HEK293 (cell line): ENCODE data around the gene GABRG1.

Experiments used
- CTCF ChIA-PET: fragments of 350-600 bp; formaldehyde crosslinking; extraction: SDS; loops from one replicate; lab custom pipeline; 2021; ENCODE audit warnings: antibody characterized with exemption; lab: Yijun Ruan, JAX
- POLR2A ChIA-PET: fragments of 300-600 bp; formaldehyde crosslinking; extraction: SDS; loops from one replicate; lab custom pipeline; 2020; ENCODE audit warnings: antibody characterized with exemption, inconsistent platforms; lab: Yijun Ruan, JAX
- H3K27ac ChIP-seq: fragments of 200-500 bp; sonication (Bioruptor generic); 2 replicates; pipeline ENCODE4 v1.5.1; 2014; ENCODE audit warnings: low read depth, low read length, control low read depth, inconsistent platforms; ENCODE audit errors: extremely low read depth
- H3K36me3 ChIP-seq, 2 experiments: fragments of 200-500 bp in 1 of 2; sonication (Bioruptor generic) in 1 of 2; 1 replicate in 1 of 2; 2 replicates in 1 of 2; pipeline ENCODE4 v1.5.1; 2014 to 2017; ENCODE audit warnings: inconsistent platforms in 2 of 2, low read length in 2 of 2; ENCODE audit not compliant: control insufficient read depth in 2 of 2, insufficient read depth in 1 of 2
- H3K4me1 ChIP-seq: fragments of 200-500 bp; sonication (Bioruptor generic); 2 replicates; pipeline ENCODE4 v1.5.1; 2014; ENCODE audit warnings: mild to moderate bottlenecking, low read length, inconsistent platforms; ENCODE audit not compliant: control insufficient read depth, insufficient read depth
- H3K4me3 ChIP-seq: 2 replicates; pipeline ENCODE4 v1.5.1; 2011; ENCODE audit warnings: low read depth, mild to moderate bottlenecking, control low read depth, low read length, moderate library complexity
- H3K9me3 ChIP-seq: fragments of 200-500 bp; sonication (Bioruptor generic); 2 replicates; pipeline ENCODE4 v1.5.1; 2014; ENCODE audit warnings: low read depth, low read length, inconsistent platforms; ENCODE audit not compliant: control insufficient read depth, insufficient read depth
- ELK4 ChIP-seq: IDR thresholded peaks from 2 replicates; pipeline ENCODE4 v1.6.1; 2011; ENCODE audit warnings: mild to moderate bottlenecking, low read depth, low read length, borderline replicate concordance
- SALL2 ChIP-seq: fragments of 450-650 bp; formaldehyde crosslinking; IDR thresholded peaks from 2 replicates; pipeline ENCODE4 v1.5.0; 2017; ENCODE audit warnings: missing biosample characterization, mild to moderate bottlenecking, missing genetic modification characterization, borderline replicate concordance
- ZBTB26 ChIP-seq: fragments of 450-650 bp; formaldehyde crosslinking; optimal IDR thresholded peaks from 2 replicates; pipeline ENCODE3; 2016; ENCODE audit warnings: missing biosample characterization, mild to moderate bottlenecking, missing genetic modification characterization
- ZBTB48 ChIP-seq: fragments of 450-650 bp; formaldehyde crosslinking; IDR thresholded peaks from 2 replicates; pipeline ENCODE4 v1.5.1; 2016; ENCODE audit warnings: missing biosample characterization, missing genetic modification characterization
- ZIC2 ChIP-seq: fragments of 450-650 bp; formaldehyde crosslinking; IDR thresholded peaks from 2 replicates; pipeline ENCODE4 v1.5.1; 2016; ENCODE audit warnings: missing biosample characterization, missing genetic modification characterization
- ZNF133 ChIP-seq: fragments of 450-650 bp; formaldehyde crosslinking; IDR thresholded peaks from 2 replicates; pipeline ENCODE4 v1.5.1; 2016; ENCODE audit warnings: missing biosample characterization, missing genetic modification characterization
- ZNF280D ChIP-seq: fragments of 450-650 bp; formaldehyde crosslinking; IDR thresholded peaks from 2 replicates; pipeline ENCODE4 v1.5.1; 2016; ENCODE audit warnings: missing biosample characterization, missing genetic modification characterization
- ZNF341 ChIP-seq: fragments of 450-650 bp; formaldehyde crosslinking; IDR thresholded peaks from 2 replicates; pipeline ENCODE4; 2016; ENCODE audit warnings: low read depth, missing biosample characterization, missing genetic modification characterization
- ZNF350 ChIP-seq: fragments of 450-650 bp; formaldehyde crosslinking; IDR thresholded peaks from 2 replicates; pipeline ENCODE4 v1.5.0; 2017; ENCODE audit warnings: missing biosample characterization, mild to moderate bottlenecking, missing genetic modification characterization
- ZNF37A ChIP-seq: fragments of 450-650 bp; IDR thresholded peaks from 2 replicates; pipeline ENCODE4 v1.5.1; 2018; ENCODE audit warnings: missing biosample characterization, missing genetic modification characterization
- ZNF623 ChIP-seq: fragments of 450-650 bp; formaldehyde crosslinking; IDR thresholded peaks from 2 replicates; pipeline ENCODE4 v1.5.1; 2016; ENCODE audit warnings: missing biosample characterization, missing genetic modification characterization
- ZNF701 ChIP-seq: fragments of 450-650 bp; formaldehyde crosslinking; IDR thresholded peaks from 2 replicates; pipeline ENCODE4 v1.5.1; 2016; ENCODE audit warnings: missing biosample characterization, missing genetic modification characterization
- ZNF707 ChIP-seq: fragments of 450-650 bp; formaldehyde crosslinking; IDR thresholded peaks from 2 replicates; pipeline ENCODE4 v1.5.1; 2016; ENCODE audit warnings: missing biosample characterization, missing genetic modification characterization
- ZNF777 ChIP-seq: fragments of 450-650 bp; formaldehyde crosslinking; IDR thresholded peaks from 2 replicates; pipeline ENCODE4 v1.5.1; 2017; ENCODE audit warnings: missing biosample characterization, missing genetic modification characterization, borderline replicate concordance
- TF ChIP-seq, protein P1 (sequence below): fragments of 450-650 bp; formaldehyde crosslinking; IDR thresholded peaks from 2 replicates; pipeline ENCODE4 v1.5.1; 2016; ENCODE audit warnings: missing biosample characterization, missing genetic modification characterization
- TF ChIP-seq, protein P2 (sequence below): fragments of 450-650 bp; formaldehyde crosslinking; IDR thresholded peaks from 2 replicates; pipeline ENCODE4 v1.5.1; 2016; ENCODE audit warnings: missing biosample characterization, missing genetic modification characterization
- TF ChIP-seq, protein P3 (sequence below): fragments of 450-650 bp; formaldehyde crosslinking; conservative IDR thresholded peaks from 2 replicates; pipeline ENCODE4 v1.5.1; 2016; ENCODE audit warnings: low read depth, missing biosample characterization, missing genetic modification characterization

Gene GABRG1

DNA sequence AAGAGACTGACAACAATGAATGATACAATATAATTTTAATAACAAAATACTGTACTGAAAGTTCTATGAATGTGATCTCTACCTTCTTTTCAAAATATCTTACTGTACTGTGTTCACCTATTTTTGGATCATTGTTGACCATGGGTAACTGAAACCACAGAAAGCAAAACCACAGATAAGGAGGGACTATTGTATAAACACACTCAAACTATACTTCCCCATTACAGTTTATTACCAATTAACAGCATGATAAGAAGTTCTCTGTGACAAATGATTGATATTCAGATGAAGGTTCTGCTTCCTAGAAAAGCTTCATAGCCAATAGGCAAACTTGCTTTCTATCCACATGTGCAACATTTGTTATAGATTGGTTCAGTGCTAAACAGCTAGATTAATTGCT is 50.1 kb downstream of the GABRG1 start (continued):
- TF ChIP-seq ZNF133 (tag by site-specific recombination) (no peak), ZBTB48 (tag by site-specific recombination) (no peak), ZNF37A (tag by site-specific recombination) (no peak), ZNF701 (no peak)
- TF ChIP-seq, protein P1, sequence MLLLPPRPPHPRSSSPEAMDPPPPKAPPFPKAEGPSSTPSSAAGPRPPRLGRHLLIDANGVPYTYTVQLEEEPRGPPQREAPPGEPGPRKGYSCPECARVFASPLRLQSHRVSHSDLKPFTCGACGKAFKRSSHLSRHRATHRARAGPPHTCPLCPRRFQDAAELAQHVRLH: no peak
- TF ChIP-seq, all 188 proteins: peak for 0

DNA sequence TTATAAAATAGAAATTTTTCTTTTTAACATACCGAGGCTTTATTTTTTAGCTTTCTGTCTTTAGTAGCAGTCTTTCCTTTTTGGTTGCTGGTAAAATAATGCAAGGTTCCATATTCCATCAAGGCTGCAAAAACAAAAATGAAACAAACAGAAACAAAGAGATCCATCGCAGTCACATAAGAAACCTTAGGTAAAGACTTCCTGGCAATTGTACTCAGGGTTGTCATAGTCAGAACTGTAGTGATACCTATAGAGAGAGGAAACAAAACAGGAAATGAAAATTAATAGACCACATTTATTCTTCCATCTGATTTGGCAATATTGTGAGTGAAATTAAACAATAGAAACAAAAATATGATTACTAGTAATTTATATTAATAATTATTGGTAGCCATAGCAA is 72.5 kb downstream of the GABRG1 start:
- no peaks in the 10 kb centered on the region for H3K4me1 ChIP-seq
- CTCF ChIA-PET: no interaction called here
- no peaks in the 10 kb centered on the region for H3K36me3 ChIP-seq
- H3K4me3 ChIP-seq: no peak overlapping the region
- no peak overlapping the region for H3K27ac ChIP-seq
- POLR2A ChIA-PET: no interaction called here
- TF ChIP-seq ZIC2: no peak
- TF ChIP-seq ZNF280D (tag by site-specific recombination): no peak
- TF ChIP-seq ZNF707 (tag by site-specific recombination): no peak
- no peak for TF ChIP-seq ELK4
- TF ChIP-seq ZNF350: no peak
- TF ChIP-seq, protein P2, sequence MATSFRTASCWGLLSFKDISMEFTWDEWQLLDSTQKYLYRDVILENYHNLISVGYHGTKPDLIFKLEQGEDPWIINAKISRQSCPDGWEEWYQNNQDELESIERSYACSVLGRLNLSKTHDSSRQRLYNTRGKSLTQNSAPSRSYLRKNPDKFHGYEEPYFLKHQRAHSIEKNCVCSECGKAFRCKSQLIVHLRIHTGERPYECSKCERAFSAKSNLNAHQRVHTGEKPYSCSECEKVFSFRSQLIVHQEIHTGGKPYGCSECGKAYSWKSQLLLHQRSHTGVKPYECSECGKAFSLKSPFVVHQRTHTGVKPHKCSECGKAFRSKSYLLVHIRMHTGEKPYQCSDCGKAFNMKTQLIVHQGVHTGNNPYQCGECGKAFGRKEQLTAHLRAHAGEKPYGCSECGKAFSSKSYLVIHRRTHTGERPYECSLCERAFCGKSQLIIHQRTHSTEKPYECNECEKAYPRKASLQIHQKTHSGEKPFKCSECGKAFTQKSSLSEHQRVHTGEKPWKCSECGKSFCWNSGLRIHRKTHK (tag by site-specific recombination): no peak
- TF ChIP-seq ZNF777 (tag by site-specific recombination): no peak
- TF ChIP-seq ZNF623: no peak
- no peaks in the 10 kb centered on the region for H3K9me3 ChIP-seq

GRCh38 chr4:46032056-46032455 is 91.8 kb downstream of the GABRG1 start:
- Histone ChIP-seq H3K4me1 (no peaks in the 10 kb centered on the region), H3K27ac (no peak overlapping the region), H3K9me3 (no peaks in the 10 kb centered on the region), H3K4me3 (no peak overlapping the region), H3K36me3 (no peaks in the 10 kb centered on the region)
- POLR2A ChIA-PET: no interaction called here
- CTCF ChIA-PET: interaction anchor here (0.6 kb wide), 1 partner anchor 33 kb away, joined by 3 read pairs; no protein-coding TSS in a partner anchor
- TF ChIP-seq ZBTB26 (tag by site-specific recombination): no peak
- no peak for TF ChIP-seq SALL2
- TF ChIP-seq ZNF341 (tag by site-specific recombination): no peak
- TF ChIP-seq, protein P3, sequence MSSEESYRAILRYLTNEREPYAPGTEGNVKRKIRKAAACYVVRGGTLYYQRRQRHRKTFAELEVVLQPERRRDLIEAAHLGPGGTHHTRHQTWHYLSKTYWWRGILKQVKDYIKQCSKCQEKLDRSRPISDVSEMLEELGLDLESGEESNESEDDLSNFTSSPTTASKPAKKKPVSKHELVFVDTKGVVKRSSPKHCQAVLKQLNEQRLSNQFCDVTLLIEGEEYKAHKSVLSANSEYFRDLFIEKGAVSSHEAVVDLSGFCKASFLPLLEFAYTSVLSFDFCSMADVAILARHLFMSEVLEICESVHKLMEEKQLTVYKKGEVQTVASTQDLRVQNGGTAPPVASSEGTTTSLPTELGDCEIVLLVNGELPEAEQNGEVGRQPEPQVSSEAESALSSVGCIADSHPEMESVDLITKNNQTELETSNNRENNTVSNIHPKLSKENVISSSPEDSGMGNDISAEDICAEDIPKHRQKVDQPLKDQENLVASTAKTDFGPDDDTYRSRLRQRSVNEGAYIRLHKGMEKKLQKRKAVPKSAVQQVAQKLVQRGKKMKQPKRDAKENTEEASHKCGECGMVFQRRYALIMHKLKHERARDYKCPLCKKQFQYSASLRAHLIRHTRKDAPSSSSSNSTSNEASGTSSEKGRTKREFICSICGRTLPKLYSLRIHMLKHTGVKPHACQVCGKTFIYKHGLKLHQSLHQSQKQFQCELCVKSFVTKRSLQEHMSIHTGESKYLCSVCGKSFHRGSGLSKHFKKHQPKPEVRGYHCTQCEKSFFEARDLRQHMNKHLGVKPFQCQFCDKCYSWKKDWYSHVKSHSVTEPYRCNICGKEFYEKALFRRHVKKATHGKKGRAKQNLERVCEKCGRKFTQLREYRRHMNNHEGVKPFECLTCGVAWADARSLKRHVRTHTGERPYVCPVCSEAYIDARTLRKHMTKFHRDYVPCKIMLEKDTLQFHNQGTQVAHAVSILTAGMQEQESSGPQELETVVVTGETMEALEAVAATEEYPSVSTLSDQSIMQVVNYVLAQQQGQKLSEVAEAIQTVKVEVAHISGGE (tag by site-specific recombination): no peak
- TF ChIP-seq ZBTB48 (tag by site-specific recombination): no peak
